T-cell (primary cell): Measurements from ENCODE around the gene PDS5A. TPM values are rescaled to one million over a fixed set of nuclear protein-coding genes. Genes with fewer than 3 reads are reported as not detected.
"Not testable (repeated sequence)": the region's sequence is repeated elsewhere in the genome, so short reads cannot be mapped to it uniquely, and the experiment has no call there.

Experiments used
- ATAC-seq, 4 experiments: fragments of 200-7000 bp in 3 of 4; fragments of 150-1000 bp in 1 of 4; cut with Tn5 transposase; replicated peaks in 1 of 4; 1 replicate in 3 of 4; 2 replicates in 1 of 4; pipeline ENCODE4 v1.10.0; 2021; ENCODE audit warnings: moderate library complexity in 3 of 4, mild to moderate bottlenecking in 2 of 4, moderate number of reproducible peaks in 1 of 4
- CTCF ChIA-PET, 2 donors: fragments of 300-600 bp; sonication (Branson Sonifier 250); formaldehyde crosslinking; loops; one replicate each; lab custom pipeline; 2022; ENCODE audit warnings: antibody characterized with exemption in 2 of 2; lab: Charles Lee
- POLR2A ChIA-PET, 2 donors: fragments of 300-600 bp; sonication (Branson Sonifier 250); formaldehyde crosslinking; loops; one replicate each; lab custom pipeline; 2022; ENCODE audit warnings: antibody characterized with exemption in 2 of 2; lab: Charles Lee
- DNase-seq, 35 experiments: peaks; one replicate each; pipeline versions ENCODE4 v3.0.0 to v3.0.0-alpha.2; 2013 to 2023
- H3K27ac ChIP-seq: one replicate; pipeline ENCODE4 v1.5.1; 2013; ENCODE audit warnings: low read length
- H3K27me3 ChIP-seq, 2 experiments: replicated peaks in 1 of 2; 1 replicate in 1 of 2; 2 replicates in 1 of 2; pipeline versions ENCODE4 v1.6.1 to v1.7.0; 2013; ENCODE audit warnings: low read length in 1 of 2, mixed read lengths in 1 of 2; ENCODE audit not compliant: control insufficient read depth in 2 of 2, insufficient read depth in 2 of 2; ENCODE audit errors: extremely low read depth in 1 of 2
- H3K36me3 ChIP-seq, 2 donors: 1 replicate in 1 of 2; 2 replicates in 1 of 2; pipeline versions ENCODE4 v1.6.1 to v1.7.0; 2013; ENCODE audit warnings: low read length in 1 of 2; ENCODE audit not compliant: control insufficient read depth in 2 of 2, insufficient read depth in 1 of 2; ENCODE audit errors: extremely low read depth in 1 of 2
- H3K4me1 ChIP-seq, 2 experiments: 1 replicate in 1 of 2; 2 replicates in 1 of 2; pipeline versions ENCODE4 v1.6.1 to v1.7.0; 2013; ENCODE audit warnings: low read length in 2 of 2, mixed read lengths in 1 of 2; ENCODE audit not compliant: insufficient read depth in 2 of 2, control insufficient read depth in 1 of 2; ENCODE audit errors: extremely low read depth in 1 of 2
- H3K4me3 ChIP-seq, 2 donors: 1 replicate in 1 of 2; 2 replicates in 1 of 2; pipeline versions ENCODE4 v1.5.1 to v1.7.0; 2013; ENCODE audit warnings: mild to moderate bottlenecking in 2 of 2, low read length in 1 of 2, moderate library complexity in 1 of 2; ENCODE audit not compliant: control insufficient read depth in 1 of 2; ENCODE audit errors: extremely low read depth in 1 of 2
- H3K9me3 ChIP-seq: 2 replicates; pipeline ENCODE4 v1.7.0; 2013
- H3K27ac Mint-ChIP-seq, 2 donors: one replicate each; pipeline ENCODE4 v1.8.0; 2020 to 2021; ENCODE audit warnings: mild to moderate bottlenecking in 2 of 2, mixed read lengths in 2 of 2
- H3K27me3 Mint-ChIP-seq, 2 donors: one replicate each; pipeline ENCODE4 v1.8.0; 2021 to 2022; ENCODE audit warnings: mixed read lengths in 2 of 2
- H3K36me3 Mint-ChIP-seq: one replicate; pipeline ENCODE4 v1.8.0; 2021; ENCODE audit warnings: mixed read lengths
- H3K4me1 Mint-ChIP-seq, 3 donors: one replicate each; pipeline ENCODE4 v1.8.0; 2020 to 2022; ENCODE audit warnings: mixed read lengths in 3 of 3, mild to moderate bottlenecking in 1 of 3
- H3K4me3 Mint-ChIP-seq, 3 donors: one replicate each; pipeline ENCODE4 v1.8.0; 2020 to 2022; ENCODE audit warnings: mild to moderate bottlenecking in 3 of 3, mixed read lengths in 3 of 3, moderate library complexity in 3 of 3
- H3K9me3 Mint-ChIP-seq, 3 donors: one replicate each; pipeline ENCODE4 v1.8.0; 2020 to 2022; ENCODE audit warnings: mixed read lengths in 3 of 3
- WGBS: methylation state at CpG from one replicate; pipeline ENCODE4 v1.1.5; 2013; ENCODE audit warnings: missing lambda C conversion rate; ENCODE audit not compliant: insufficient coverage; 5-methylcytosine and 5-hydroxymethylcytosine counted together
- total RNA-seq, 35 experiments: library from RNA in 6 of 35; stranded (reverse) in 6 of 35; fragments of 120-200 nt in 1 of 35; gene quantifications; one replicate each; pipeline versions ENCODE4 v1.2.1 to v1.2.4 and lab custom pipeline; 2013 to 2026

Gene PDS5A
- total RNA-seq, 5 donors from 2014 or later (not counting 1 experiment from before 2014, with no cell fraction given), result 73.5 to 113 (median 88.5) TPM

GRCh38 chr4:39950861-39951481 lies 26.7 kb downstream of the PDS5A start:
- Mint-ChIP-seq H3K27ac (peak overlapping the region in 1 of 2 donors; percentile 55), H3K4me3 (no peak overlapping the region), H3K9me3 (no peaks in the 10 kb centered on the region), H3K36me3 (peaks cover 17% of the 10 kb centered on the region), H3K4me1 (peaks cover 60 to 69% (median 67%) of the 10 kb centered on the region in 3 donors), H3K27me3 (no peaks in the 10 kb centered on the region)
- ChIA-PET CTCF (no interaction called here), POLR2A (no interaction called here)
- peaks cover 0 to 7% of the 10 kb centered on the region in 2 donors for H3K36me3 ChIP-seq
- H3K9me3 ChIP-seq, result no peaks in the 10 kb centered on the region
- H3K4me3 ChIP-seq, result no peak overlapping the region
- peaks cover 8 to 32% of the 10 kb centered on the region in 2 experiments for H3K4me1 ChIP-seq
- H3K27ac ChIP-seq, result no peak overlapping the region
- no peak for DNase-seq
- no peak for ATAC-seq
- H3K27me3 ChIP-seq, result no peaks in the 10 kb centered on the region

GRCh38 chr4:39947963-39948362 lies 29.7 kb downstream of the PDS5A start:
- no peak overlapping the region for H3K4me3 ChIP-seq
- Mint-ChIP-seq H3K27ac (peak overlapping the region in 1 of 2 donors; percentile 18), H3K27me3 (no peaks in the 10 kb centered on the region), H3K36me3 (peaks cover 11% of the 10 kb centered on the region), H3K9me3 (no peaks in the 10 kb centered on the region), H3K4me1 (peaks cover 62 to 66% (median 64%) of the 10 kb centered on the region in 3 donors), H3K4me3 (no peak overlapping the region)
- no peaks in the 10 kb centered on the region for H3K27me3 ChIP-seq
- H3K36me3 ChIP-seq, result peaks cover 0 to 7% of the 10 kb centered on the region in 2 donors
- no peak overlapping the region for H3K27ac ChIP-seq
- DNase-seq, result peak in 1 of 35 experiments; percentile 1
- ATAC-seq, result no peak
- ChIA-PET POLR2A (interaction anchor here in 1 of 2 donors (0.5 kb wide), 1 partner anchor 1192 kb away, joined by 6 read pairs; no protein-coding TSS in a partner anchor), CTCF (interaction anchor here in 1 of 2 donors (0.6 to 1.2 kb wide), 5 partner anchors 9 to 584 kb away, joined by 3 to 10 read pairs (median 3); no protein-coding TSS in a partner anchor)
- peaks cover 8 to 29% of the 10 kb centered on the region in 2 experiments for H3K4me1 ChIP-seq
- no CpG with 5 or more reads among the region's 2 CpGs for WGBS
- H3K9me3 ChIP-seq, result no peaks in the 10 kb centered on the region

GRCh38 chr4:39947417-39947816 lies 30.3 kb downstream of the PDS5A start:
- H3K27ac ChIP-seq, result no peak overlapping the region
- no peak for DNase-seq
- WGBS, result no CpG with 5 or more reads among the region's 1 CpG
- H3K4me1 Mint-ChIP-seq, result peaks cover 62 to 66% (median 64%) of the 10 kb centered on the region in 3 donors
- CTCF ChIA-PET, result interaction anchor here (0.6 to 1.2 kb wide), 5 partner anchors 9 to 583 kb away, joined by 3 to 10 read pairs (median 3); no protein-coding TSS in a partner anchor
- ATAC-seq, result no peak
- no peaks in the 10 kb centered on the region for H3K27me3 ChIP-seq
- peaks cover 9% of the 10 kb centered on the region for H3K36me3 Mint-ChIP-seq
- H3K27ac Mint-ChIP-seq, result peak overlapping the region; percentile 22 to 46
- no peaks in the 10 kb centered on the region for H3K9me3 ChIP-seq
- H3K36me3 ChIP-seq, result peaks cover 0 to 7% of the 10 kb centered on the region in 2 donors
- no peaks in the 10 kb centered on the region for H3K9me3 Mint-ChIP-seq
- no peak overlapping the region for H3K4me3 Mint-ChIP-seq
- H3K4me3 ChIP-seq, result no peak overlapping the region
- H3K4me1 ChIP-seq, result peaks cover 8 to 29% of the 10 kb centered on the region in 2 experiments
- no peaks in the 10 kb centered on the region for H3K27me3 Mint-ChIP-seq
- POLR2A ChIA-PET, result interaction anchor here in 1 of 2 donors (0.5 kb wide), 1 partner anchor 1191 kb away, joined by 6 read pairs; no protein-coding TSS in a partner anchor

GRCh38 chr4:39944245-39944644 lies 33.5 kb downstream of the PDS5A start:
- H3K4me1 ChIP-seq, result peaks cover 6 to 25% of the 10 kb centered on the region in 2 experiments
- H3K36me3 Mint-ChIP-seq, H3K9me3 ChIP-seq, ATAC-seq, H3K4me3 ChIP-seq, H3K4me3 Mint-ChIP-seq, H3K27ac Mint-ChIP-seq, H3K9me3 Mint-ChIP-seq, H3K27me3 Mint-ChIP-seq, CTCF ChIA-PET, H3K27me3 ChIP-seq, H3K27ac ChIP-seq, H3K36me3 ChIP-seq: not testable (repeated sequence)
- peak in 1 of 35 experiments; percentile 0 for DNase-seq
- POLR2A ChIA-PET, result interaction anchor here (0.7 kb wide), 2 partner anchors 339 to 431 kb away, joined by 3 to 7 read pairs; no protein-coding TSS in a partner anchor
- WGBS, result 87% methylated on average over 4 of the region's 10 CpGs
- peaks cover 63 to 73% (median 72%) of the 10 kb centered on the region in 3 donors for H3K4me1 Mint-ChIP-seq

GRCh38 chr4:39942507-39942906 lies 35.2 kb downstream of the PDS5A start:
- Histone ChIP-seq H3K4me1 (peaks cover 3 to 24% of the 10 kb centered on the region in 2 experiments), H3K27ac (no peak overlapping the region), H3K4me3 (no peak overlapping the region), H3K36me3 (peaks cover 0 to under 1% of the 10 kb centered on the region in 2 donors), H3K9me3 (no peaks in the 10 kb centered on the region), H3K27me3 (no peaks in the 10 kb centered on the region)
- no peak overlapping the region for H3K27ac Mint-ChIP-seq
- WGBS, result 90% methylated on average over 6 of the region's 9 CpGs
- H3K9me3 Mint-ChIP-seq, result no peaks in the 10 kb centered on the region
- CTCF ChIA-PET, result interaction anchor here in 1 of 2 donors (0.6 kb wide), 1 partner anchor 10 kb away, joined by 3 read pairs; no protein-coding TSS in a partner anchor
- peaks cover 4% of the 10 kb centered on the region for H3K36me3 Mint-ChIP-seq
- no peaks in the 10 kb centered on the region for H3K27me3 Mint-ChIP-seq
- H3K4me3 Mint-ChIP-seq, result no peak overlapping the region
- ATAC-seq (no peak), DNase-seq (no peak)
- POLR2A ChIA-PET, result interaction anchor here in 1 of 2 donors (0.5 kb wide), 1 partner anchor 1050 kb away, joined by 3 read pairs; no protein-coding TSS in a partner anchor
- H3K4me1 Mint-ChIP-seq, result peaks cover 66 to 73% (median 69%) of the 10 kb centered on the region in 3 donors

GRCh38 chr4:39941682-39942217 lies 36.0 kb downstream of the PDS5A start:
- DNase-seq (no peak), ATAC-seq (no peak)
- Histone ChIP-seq H3K27me3 (no peaks in the 10 kb centered on the region), H3K36me3 (no peaks in the 10 kb centered on the region), H3K4me1 (peaks cover under 1 to 28% of the 10 kb centered on the region in 2 experiments), H3K4me3 (no peak overlapping the region), H3K27ac (no peak overlapping the region), H3K9me3 (no peaks in the 10 kb centered on the region)
- Mint-ChIP-seq H3K9me3 (no peaks in the 10 kb centered on the region), H3K4me3 (no peak overlapping the region), H3K27me3 (no peaks in the 10 kb centered on the region), H3K27ac (no peak overlapping the region), H3K36me3 (peaks cover 8% of the 10 kb centered on the region), H3K4me1 (peaks cover 64 to 70% (median 67%) of the 10 kb centered on the region in 3 donors)
- WGBS, result no CpG with 5 or more reads among the region's 2 CpGs
- CTCF ChIA-PET, result interaction anchor here in 1 of 2 donors (0.6 kb wide), 1 partner anchor 10 kb away, joined by 3 read pairs; no protein-coding TSS in a partner anchor
- POLR2A ChIA-PET, result interaction anchor here in 1 of 2 donors (0.6 kb wide), 1 partner anchor 14 kb away, joined by 4 read pairs; no protein-coding TSS in a partner anchor
